AG09309 (cell line): ENCODE data around the gene YPEL3.

Experiments used
- DNase-seq: peaks from one replicate; pipeline ENCODE4 v3.0.0-alpha.2; 2010; ENCODE audit warnings: low read depth
- H3K4me3 ChIP-seq: 2 replicates; pipeline ENCODE4 v1.5.1; 2011; ENCODE audit warnings: mild to moderate bottlenecking, low read depth, low read length, moderate library complexity; ENCODE audit not compliant: control insufficient read depth
- CTCF ChIP-seq: IDR thresholded peaks from 2 replicates; pipeline ENCODE4 v1.5.1; 2011; ENCODE audit warnings: mild to moderate bottlenecking, low read depth, low read length, inconsistent platforms; ENCODE audit not compliant: insufficient read depth, control insufficient read depth; ENCODE audit errors: missing control alignments

The YPEL3 gene

GRCh38 chr16:30046588-30046987 lies 49.4 kb downstream of the YPEL3 start:
- TF ChIP-seq CTCF, result no peak
- no peak overlapping the region for H3K4me3 ChIP-seq
- no peak for DNase-seq

- no peak overlapping the region for H3K4me3 ChIP-seq
- no peak for DNase-seq
- TF ChIP-seq CTCF, result no peak
These were observed 49.8 kb downstream of the YPEL3 start for GRCh38 chr16:30046178-30046577.
